ENCODE results near the gene EIF4ENIF1. TPM values are rescaled to one million over a fixed set of nuclear protein-coding genes. Genes with fewer than 3 reads are reported as not detected.

Gene EIF4ENIF1
- total and polyA plus RNA-seq, 2 experiments from 2014 or later: 18.0 to 26.5 TPM

DNA sequence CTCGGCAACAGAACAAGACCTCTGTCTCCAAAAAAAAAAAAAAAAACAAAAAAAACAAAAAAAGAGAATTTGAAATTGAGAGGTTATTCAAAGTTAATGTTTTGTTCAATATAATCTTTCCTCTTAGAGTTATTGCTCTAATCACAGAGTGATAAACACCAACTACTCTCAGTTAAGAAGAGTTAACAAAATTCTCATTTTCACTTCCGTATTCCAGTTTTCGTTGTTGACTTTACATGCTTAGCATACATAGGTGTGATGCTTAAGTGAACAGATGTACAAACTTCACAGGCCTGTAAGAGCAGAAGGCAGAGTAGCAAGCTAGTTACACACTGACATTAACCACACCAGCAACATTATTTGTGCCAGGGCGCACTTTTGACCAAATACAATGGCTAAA, 12.3 kb downstream of the EIF4ENIF1 start:
- TF ChIP-seq, protein P1, sequence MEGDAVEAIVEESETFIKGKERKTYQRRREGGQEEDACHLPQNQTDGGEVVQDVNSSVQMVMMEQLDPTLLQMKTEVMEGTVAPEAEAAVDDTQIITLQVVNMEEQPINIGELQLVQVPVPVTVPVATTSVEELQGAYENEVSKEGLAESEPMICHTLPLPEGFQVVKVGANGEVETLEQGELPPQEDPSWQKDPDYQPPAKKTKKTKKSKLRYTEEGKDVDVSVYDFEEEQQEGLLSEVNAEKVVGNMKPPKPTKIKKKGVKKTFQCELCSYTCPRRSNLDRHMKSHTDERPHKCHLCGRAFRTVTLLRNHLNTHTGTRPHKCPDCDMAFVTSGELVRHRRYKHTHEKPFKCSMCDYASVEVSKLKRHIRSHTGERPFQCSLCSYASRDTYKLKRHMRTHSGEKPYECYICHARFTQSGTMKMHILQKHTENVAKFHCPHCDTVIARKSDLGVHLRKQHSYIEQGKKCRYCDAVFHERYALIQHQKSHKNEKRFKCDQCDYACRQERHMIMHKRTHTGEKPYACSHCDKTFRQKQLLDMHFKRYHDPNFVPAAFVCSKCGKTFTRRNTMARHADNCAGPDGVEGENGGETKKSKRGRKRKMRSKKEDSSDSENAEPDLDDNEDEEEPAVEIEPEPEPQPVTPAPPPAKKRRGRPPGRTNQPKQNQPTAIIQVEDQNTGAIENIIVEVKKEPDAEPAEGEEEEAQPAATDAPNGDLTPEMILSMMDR (IDR thresholded peaks at IDR 0.05; ENCODE audit: low read depth, low read length): no peak
- no peak for DNase-seq (ENCODE audit: low read depth in 1 of 2, low spot score in 1 of 2)
- Histone ChIP-seq H3K9me3 (ENCODE audit: low read depth) (no peaks in the 10 kb centered on the region), H3K4me1 (ENCODE audit: low read depth) (no peaks in the 10 kb centered on the region), H3K27me3 (no peaks in the 10 kb centered on the region), H3K4me3 (no peak overlapping the region), H3K36me3 (peaks cover 18% of the 10 kb centered on the region), H3K27ac (no peak overlapping the region)

GRCh38 chr22:31475800-31476199, 13.8 kb downstream of the EIF4ENIF1 start:
- DNase-seq (ENCODE audit: low read depth in 1 of 2, low spot score in 1 of 2): no peak
- no peaks in the 10 kb centered on the region for H3K9me3 ChIP-seq (ENCODE audit: low read depth)
- peaks cover 14% of the 10 kb centered on the region for H3K36me3 ChIP-seq
- no peak overlapping the region for H3K27ac ChIP-seq
- no peak overlapping the region for H3K4me3 ChIP-seq
- no peaks in the 10 kb centered on the region for H3K27me3 ChIP-seq
- TF ChIP-seq, protein P1 (IDR thresholded peaks at IDR 0.05; ENCODE audit: low read depth, low read length): no peak
- no peaks in the 10 kb centered on the region for H3K4me1 ChIP-seq (ENCODE audit: low read depth)

DNA sequence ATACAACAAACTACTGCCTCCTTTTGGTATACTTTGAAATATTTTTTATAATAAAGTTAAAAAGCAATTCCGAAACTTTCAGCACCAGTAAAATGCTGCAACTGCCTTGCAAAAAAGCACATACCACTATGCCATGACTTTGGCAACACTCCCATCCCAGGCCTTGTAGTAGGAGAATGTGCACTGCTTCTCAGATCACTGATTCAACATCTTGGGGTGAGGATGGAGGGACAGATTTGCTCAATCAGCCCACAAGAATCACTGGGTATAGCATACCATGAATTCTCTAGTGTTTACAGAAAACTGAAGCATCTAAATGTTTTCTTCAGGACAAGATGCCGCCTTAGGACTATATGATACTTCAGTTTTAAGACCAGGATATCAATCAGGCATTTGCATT, 14.9 kb downstream of the EIF4ENIF1 start:
- Histone ChIP-seq H3K4me3 (no peak overlapping the region), H3K9me3 (ENCODE audit: low read depth) (no peaks in the 10 kb centered on the region), H3K27me3 (no peaks in the 10 kb centered on the region), H3K27ac (no peak overlapping the region), H3K36me3 (peaks cover 6% of the 10 kb centered on the region), H3K4me1 (ENCODE audit: low read depth) (no peaks in the 10 kb centered on the region)
- TF ChIP-seq, protein P1 (IDR thresholded peaks at IDR 0.05; ENCODE audit: low read depth, low read length): no peak
- peak in 1 of 2 donors; percentile 88 for DNase-seq (ENCODE audit: low read depth in 1 of 2, low spot score in 1 of 2)

DNA sequence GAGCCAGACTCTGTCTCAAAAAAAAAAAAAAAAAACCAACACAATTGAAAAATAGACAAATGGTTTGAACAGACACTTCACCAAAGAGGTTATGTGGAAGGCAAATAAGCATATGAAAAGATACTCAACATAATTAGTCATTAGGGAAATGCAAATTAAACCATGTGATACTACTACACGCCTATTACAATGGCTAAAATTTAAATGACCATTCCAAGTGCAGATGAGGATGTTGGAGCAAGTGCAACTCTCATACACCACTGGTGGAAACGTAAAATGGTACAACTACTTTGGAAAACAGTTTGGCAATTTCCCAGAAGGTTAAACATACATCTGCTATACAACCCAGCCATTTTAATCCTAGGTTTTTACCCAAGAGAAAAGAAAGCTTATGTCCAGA, 24.3 kb downstream of the EIF4ENIF1 start:
- peaks cover 48% of the 10 kb centered on the region for H3K36me3 ChIP-seq
- H3K27me3 ChIP-seq: no peaks in the 10 kb centered on the region
- TF ChIP-seq, protein P1 (IDR thresholded peaks at IDR 0.05; ENCODE audit: low read depth, low read length): no peak
- H3K27ac ChIP-seq: no peak overlapping the region
- no peak overlapping the region for H3K4me3 ChIP-seq
- no peak for DNase-seq (ENCODE audit: low read depth in 1 of 2, low spot score in 1 of 2)
- no peaks in the 10 kb centered on the region for H3K9me3 ChIP-seq (ENCODE audit: low read depth)
- no peaks in the 10 kb centered on the region for H3K4me1 ChIP-seq (ENCODE audit: low read depth)

DNA sequence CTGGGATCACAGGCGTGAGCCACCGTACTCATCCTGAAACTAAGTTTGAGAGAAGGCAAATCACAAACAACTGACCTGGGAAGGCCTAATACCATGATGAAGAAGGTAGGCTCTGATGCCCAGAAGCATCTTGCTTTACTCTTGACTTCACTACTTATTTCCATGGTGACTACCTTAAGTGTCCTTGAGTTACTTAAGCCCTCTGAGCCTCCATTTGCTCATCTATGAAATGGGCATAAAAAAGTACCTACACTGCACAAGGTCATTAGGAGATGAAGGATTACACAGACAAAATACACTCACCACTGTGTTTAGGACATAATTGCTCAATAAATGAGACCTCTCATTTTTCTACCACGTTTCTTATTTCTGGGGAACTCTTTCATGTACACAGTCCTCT, 27.9 kb downstream of the EIF4ENIF1 start:
- no peak overlapping the region for H3K4me3 ChIP-seq
- no peak overlapping the region for H3K27ac ChIP-seq
- H3K4me1 ChIP-seq (ENCODE audit: low read depth): no peaks in the 10 kb centered on the region
- no peaks in the 10 kb centered on the region for H3K27me3 ChIP-seq
- TF ChIP-seq, protein P1 (IDR thresholded peaks at IDR 0.05; ENCODE audit: low read depth, low read length): no peak
- no peak for DNase-seq (ENCODE audit: low read depth in 1 of 2, low spot score in 1 of 2)
- H3K36me3 ChIP-seq: peaks cover 47% of the 10 kb centered on the region
- H3K9me3 ChIP-seq (ENCODE audit: low read depth): no peaks in the 10 kb centered on the region
